Endothelial cell of umbilical vein (primary cell): ENCODE measurements around the gene TREX2. TPM values are rescaled to one million over a fixed set of nuclear protein-coding genes. Genes with fewer than 3 reads are reported as not detected.

Source experiments
- BruUV-seq: library from RNA; stranded (reverse); fragments of 400-500 nt; replicated peaks from 2 replicates; lab custom pipeline; 2021; lab: Mats Ljungman, UMichigan
- CTCF ChIA-PET: fragments of 300-600, 350-600 bp; sonication (Branson Sonifier 250); formaldehyde crosslinking; loops from one replicate; lab custom pipeline; 2021; ENCODE audit warnings: antibody characterized with exemption, inconsistent platforms; lab: Charles Lee
- POLR2A ChIA-PET: fragments of 300-600, 350-600 bp; sonication (Branson Sonifier 250); formaldehyde crosslinking; loops from one replicate; lab custom pipeline; 2021; ENCODE audit warnings: antibody characterized with exemption, inconsistent platforms; lab: Charles Lee
- DNase-seq: peaks from one replicate; pipeline ENCODE4 v3.0.0-alpha.2; 2011; ENCODE audit warnings: low read depth, low spot score
- FAIRE-seq: peaks from 2 replicates; lab custom pipeline; 2011; peaks lifted over from hg19 to GRCh38; lab: Jason Lieb, UNC
- H2AFZ ChIP-seq: 2 replicates; pipeline ENCODE4 v1.6.0; 2012; ENCODE audit warnings: low read depth, low read length, control low read depth, inconsistent platforms
- H3K27ac ChIP-seq: 2 replicates; pipeline ENCODE4 v1.5.1; 2011; ENCODE audit warnings: low read depth, mild to moderate bottlenecking, control low read depth, low read length, moderate library complexity; ENCODE audit not compliant: insufficient read depth
- H3K27me3 ChIP-seq, 2 experiments: 2 replicates each; pipeline versions ENCODE4 v1.6.0 to v1.6.1; 2011; ENCODE audit warnings: low read length in 2 of 2, mixed read lengths in 1 of 2; ENCODE audit not compliant: control insufficient read depth in 2 of 2, insufficient read depth in 2 of 2
- H3K36me3 ChIP-seq, 2 experiments: 2 replicates in 1 of 2; 3 replicates in 1 of 2; pipeline ENCODE4 v1.5.1; 2011; ENCODE audit warnings: low read length in 2 of 2, mild to moderate bottlenecking in 1 of 2, moderate library complexity in 1 of 2; ENCODE audit not compliant: control insufficient read depth in 2 of 2, insufficient read depth in 2 of 2; ENCODE audit errors: extremely low read depth in 1 of 2
- H3K4me1 ChIP-seq: 3 replicates; pipeline ENCODE4 v1.5.1; 2011; ENCODE audit warnings: mild to moderate bottlenecking, low read length; ENCODE audit not compliant: control insufficient read depth, insufficient read depth; ENCODE audit errors: extremely low read depth
- H3K4me2 ChIP-seq: 2 replicates; pipeline ENCODE4 v1.6.1; 2011; ENCODE audit warnings: low read length, control low read depth, mixed read lengths; ENCODE audit not compliant: insufficient read depth
- H3K4me3 ChIP-seq, 3 experiments: fragments of 200-600 bp in 1 of 3; sonication (generic), shearing (Covaris generic) in 1 of 3; replicated peaks in 1 of 3; 2 replicates each; pipeline ENCODE4 v1.5.1; 2011 to 2016; ENCODE audit warnings: control low read depth in 3 of 3, low read length in 3 of 3, mild to moderate bottlenecking in 2 of 3, inconsistent platforms in 1 of 3, low read depth in 1 of 3, moderate library complexity in 1 of 3; ENCODE audit not compliant: insufficient read depth in 1 of 3
- H3K79me2 ChIP-seq: 2 replicates; pipeline ENCODE4 v1.6.0; 2012; ENCODE audit warnings: low read length, inconsistent platforms; ENCODE audit not compliant: control insufficient read depth, insufficient read depth
- H3K9ac ChIP-seq: replicated peaks from 2 replicates; pipeline ENCODE3; 2011; ENCODE audit warnings: low read length, control low read depth; ENCODE audit not compliant: insufficient read depth; ENCODE audit errors: extremely low read depth
- H3K9me1 ChIP-seq: replicated peaks from 3 replicates; pipeline ENCODE4 v1.6.0; 2011; ENCODE audit warnings: mild to moderate bottlenecking, low read length; ENCODE audit not compliant: control insufficient read depth, insufficient read depth; ENCODE audit errors: extremely low read depth
- H3K9me3 ChIP-seq: replicated peaks from 2 replicates; pipeline ENCODE4 v1.5.1; 2012; ENCODE audit warnings: low read length, inconsistent platforms; ENCODE audit not compliant: control insufficient read depth, insufficient read depth
- H4K20me1 ChIP-seq: replicated peaks from 2 replicates; pipeline ENCODE3; 2011; ENCODE audit warnings: mild to moderate bottlenecking, low read length; ENCODE audit not compliant: control insufficient read depth, insufficient read depth; ENCODE audit errors: extremely low read depth
- CTCF ChIP-seq, 2 donors: IDR thresholded peaks; 1 replicate in 1 of 2; 2 replicates in 1 of 2; pipeline ENCODE4 v1.5.1; 2011; ENCODE audit warnings: low read length in 2 of 2, mild to moderate bottlenecking in 2 of 2, moderate library complexity in 2 of 2, control low read depth in 1 of 2, inconsistent platforms in 1 of 2, low read depth in 1 of 2; ENCODE audit not compliant: insufficient read depth in 1 of 2; ENCODE audit errors: extremely low read depth in 1 of 2
- EZH2 ChIP-seq: IDR thresholded peaks from 2 replicates; pipeline ENCODE4 v1.6.1; 2012; ENCODE audit warnings: borderline replicate concordance, low read depth, mild to moderate bottlenecking, moderate library complexity, low read length, inconsistent platforms; ENCODE audit not compliant: severe bottlenecking
- FOS ChIP-seq: IDR thresholded peaks from 2 replicates; pipeline ENCODE4 v1.6.1; 2011; ENCODE audit warnings: mild to moderate bottlenecking, low read length, moderate library complexity, borderline replicate concordance; ENCODE audit not compliant: insufficient read depth
- GATA2 ChIP-seq: IDR thresholded peaks from 2 replicates; pipeline ENCODE4 v1.7.0; 2011; ENCODE audit warnings: low read depth, mild to moderate bottlenecking, moderate library complexity, mixed read lengths, low read length; ENCODE audit not compliant: insufficient read length, insufficient read depth
- JUN ChIP-seq: IDR thresholded peaks from 2 replicates; pipeline ENCODE4 v1.6.1; 2011; ENCODE audit warnings: borderline replicate concordance, low read depth; ENCODE audit not compliant: insufficient read length, insufficient read depth
- MAX ChIP-seq: IDR thresholded peaks from 2 replicates; pipeline ENCODE4 v1.6.1; 2011; ENCODE audit not compliant: insufficient read depth, insufficient read length
- MYC ChIP-seq: IDR thresholded peaks from one replicate; pipeline ENCODE4 v1.6.1; 2011; ENCODE audit warnings: mild to moderate bottlenecking, low read depth, low read length
- POLR2A ChIP-seq: IDR thresholded peaks from 2 replicates; pipeline ENCODE4 v1.6.1; 2012; ENCODE audit warnings: low read depth, mild to moderate bottlenecking, control low read depth, low read length
- POLR2AphosphoS5 ChIP-seq: IDR thresholded peaks from 2 replicates; pipeline ENCODE4 v1.6.1; 2012; ENCODE audit warnings: low read depth, mild to moderate bottlenecking, control low read depth, low read length, moderate library complexity; ENCODE audit not compliant: insufficient read depth
- dilution Hi-C: fragments of 300-500 bp; cut with MboI; formaldehyde crosslinking; loops from one replicate; pipeline ENCODE4 v1.15.0; 2019; ENCODE audit warnings: low sequenced_read_pairs; ENCODE audit not compliant: extremely low pct_ligation_motif_present
- intact Hi-C: fragments of 100-400 bp; cut with micrococcal nuclease; formaldehyde crosslinking; loops from one replicate; pipeline ENCODE4 v1.10.0; 2022
- polyA plus RNA-seq, 4 experiments: library from polyadenylated mRNA; depleted of rRNA in 3 of 4; stranded (reverse) in 3 of 4; unstranded in 1 of 4; fragments of >200 nt; gene quantifications; 2 replicates each; pipeline versions ENCODE4 v1.2.1 to v1.2.3, GENCODE V29; 2011 to 2012; ENCODE audit warnings: missing spikeins in 1 of 4
- total RNA-seq: library from RNA; stranded (reverse); gene quantifications from 2 replicates; pipeline ENCODE4 v1.2.3, GENCODE V29; 2021

The TREX2 gene
- total and polyA plus RNA-seq, 2 donors (not counting 3 experiments of a cell fraction or from before 2014, with no cell fraction given): 0.82 to 0.99 TPM

DNA sequence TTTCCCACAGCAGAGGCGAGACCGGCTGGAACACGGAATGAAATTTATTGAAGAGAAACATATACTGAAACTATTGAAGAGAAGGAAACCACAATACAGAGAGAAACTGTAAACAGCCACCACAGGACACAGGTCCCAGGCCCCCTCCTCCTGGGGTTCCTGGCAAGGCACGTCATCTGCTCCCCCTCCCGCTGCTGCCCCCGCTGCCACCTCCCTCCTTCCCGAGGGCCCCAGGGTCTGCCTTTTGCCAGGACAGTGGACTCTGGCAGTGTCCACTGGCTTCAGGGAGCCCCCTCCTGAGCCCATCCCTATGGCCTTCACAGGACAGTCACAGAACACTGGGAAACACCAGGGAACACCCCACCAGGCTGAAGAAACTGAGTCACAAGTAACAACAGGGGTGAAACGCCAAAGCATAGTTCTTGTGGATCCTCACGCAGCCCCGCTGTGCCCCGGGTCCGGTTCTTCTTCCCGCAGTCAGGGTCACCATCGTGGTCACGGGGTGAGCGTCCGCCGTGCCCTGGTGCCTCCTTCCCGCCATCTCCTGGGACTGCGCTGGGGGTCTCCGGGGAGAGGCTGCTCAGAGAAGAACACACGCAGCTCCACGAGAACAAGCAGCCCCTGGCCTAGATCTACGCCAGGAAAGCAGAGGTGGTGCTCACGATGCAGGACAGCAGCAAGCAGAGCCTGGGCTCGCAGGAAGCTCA lies 50.1 kb downstream of the TREX2 start:
- no peak overlapping the region for H3K4me3 ChIP-seq
- no peaks in the 10 kb centered on the region for H3K9me1 ChIP-seq
- no peaks in the 10 kb centered on the region for H3K36me3 ChIP-seq
- dilution Hi-C loops (no loop called here), intact Hi-C loops (no loop called here)
- TF ChIP-seq POLR2A: no peak
- TF ChIP-seq FOS: no peak
- H2AFZ ChIP-seq: no peak overlapping the region
- no peak overlapping the region for H3K9ac ChIP-seq
- no TSS peak for BruUV-seq
- no peaks in the 10 kb centered on the region for H3K27me3 ChIP-seq
- no peaks in the 10 kb centered on the region for H3K9me3 ChIP-seq
- ChIA-PET POLR2A (no interaction called here), CTCF (no interaction called here)
- H3K4me2 ChIP-seq: no peak overlapping the region
- no peaks in the 10 kb centered on the region for H3K4me1 ChIP-seq
- H3K79me2 ChIP-seq: no peaks in the 10 kb centered on the region
- H4K20me1 ChIP-seq: no peaks in the 10 kb centered on the region
- FAIRE-seq: no peak
- DNase-seq: no peak
- no peak overlapping the region for H3K27ac ChIP-seq

DNA sequence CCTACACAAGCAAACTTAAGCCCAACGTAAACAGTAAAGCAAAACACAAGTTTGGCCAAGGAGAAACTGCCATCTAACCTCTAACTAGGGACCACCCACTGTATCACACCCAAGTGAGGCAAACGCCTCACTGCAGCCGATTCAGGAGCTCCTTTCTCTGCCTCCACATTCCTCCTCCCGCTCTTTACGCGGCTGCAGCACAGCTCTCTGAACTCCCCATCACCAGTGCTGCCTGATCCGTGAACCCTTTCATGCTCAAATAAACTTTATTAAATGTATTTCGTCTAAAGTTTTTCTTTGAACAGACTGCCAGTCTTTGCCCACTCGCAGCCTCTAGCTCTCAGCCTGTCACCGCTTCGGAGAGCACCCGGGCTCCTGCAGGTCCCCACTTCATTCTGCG lies 51.2 kb downstream of the TREX2 start:
- no peak overlapping the region for H3K9ac ChIP-seq
- POLR2A ChIA-PET: no interaction called here

More for the DNA sequence above, 51.2 kb downstream of the TREX2 start:
- Histone ChIP-seq H3K4me3 (no peak overlapping the region), H3K4me1 (no peaks in the 10 kb centered on the region), H3K27me3 (no peaks in the 10 kb centered on the region), H3K9me1 (no peaks in the 10 kb centered on the region), H3K4me2 (no peak overlapping the region), H2AFZ (no peak overlapping the region), H3K27ac (no peak overlapping the region), H3K79me2 (no peaks in the 10 kb centered on the region), H3K9me3 (no peaks in the 10 kb centered on the region), H3K36me3 (no peaks in the 10 kb centered on the region), H4K20me1 (no peaks in the 10 kb centered on the region)
- BruUV-seq: no TSS peak
- CTCF ChIA-PET: no interaction called here
- TF ChIP-seq FOS (no peak), POLR2AphosphoS5 (no peak), GATA2 (no peak), MAX (no peak), POLR2A (no peak), CTCF (IDR thresholded peaks at IDR 0.05; ENCODE audit: extremely low read depth in 1 of 2, insufficient read depth in 1 of 2, low read depth in 1 of 2, low read length in 2 of 2) (no peak), JUN (no peak), EZH2 (no peak), MYC (no peak)
- dilution Hi-C loops: no loop called here
- intact Hi-C loops: no loop called here
- no peak for FAIRE-seq
- no peak for DNase-seq
